Nephron progenitor cell (in vitro differentiated cells): ENCODE measurements around the gene PLA2G2F.

Source experiments
- DNase-seq: peaks from one replicate; pipeline ENCODE4 v3.0.0; 2021
- H3K27ac Mint-ChIP-seq: 2 replicates; pipeline ENCODE4 v1.8.0; 2021; ENCODE audit warnings: mild to moderate bottlenecking, moderate library complexity, mixed read lengths
- H3K27me3 Mint-ChIP-seq: 2 replicates; pipeline ENCODE4 v1.8.0; 2021; ENCODE audit warnings: mild to moderate bottlenecking, low read depth, mixed read lengths; ENCODE audit not compliant: poor library complexity
- H3K36me3 Mint-ChIP-seq: 2 replicates; pipeline ENCODE4 v1.8.0; 2021; ENCODE audit warnings: low read depth, mixed read lengths
- H3K4me1 Mint-ChIP-seq: 2 replicates; pipeline ENCODE4 v1.8.0; 2021; ENCODE audit warnings: mixed read lengths
- H3K4me3 Mint-ChIP-seq: 2 replicates; pipeline ENCODE4 v1.8.0; 2021; ENCODE audit warnings: mild to moderate bottlenecking, moderate library complexity, mixed read lengths
- H3K9me3 Mint-ChIP-seq: 2 replicates; pipeline ENCODE4 v1.8.0; 2021; ENCODE audit warnings: mild to moderate bottlenecking, moderate library complexity, mixed read lengths
- TF ChIP-seq, protein P1 (sequence below): fragments of 200-600 bp; sonication (generic); IDR thresholded peaks from 2 replicates; pipeline ENCODE4 v1.5.0; 2021; ENCODE audit warnings: antibody characterized with exemption

Gene PLA2G2F

DNA sequence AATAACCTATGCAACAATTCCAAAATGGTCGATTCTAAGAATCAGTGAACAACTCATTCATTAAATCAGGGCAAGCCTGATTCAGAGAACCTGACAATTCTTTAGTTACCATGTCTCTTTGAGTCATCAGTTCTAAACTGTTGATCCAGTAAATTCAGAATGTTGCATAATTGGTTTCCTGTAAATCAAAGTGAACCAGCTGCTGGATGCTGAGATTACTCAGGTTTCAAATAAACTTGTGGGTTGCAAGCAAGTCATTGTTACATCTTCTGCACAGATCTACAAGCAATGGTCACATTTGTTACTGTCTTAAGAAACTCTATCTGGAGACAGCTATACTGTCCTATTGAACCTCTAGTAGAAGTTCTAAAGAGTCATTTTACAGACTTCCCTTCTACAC is 36.2 kb upstream of the PLA2G2F start:
- Mint-ChIP-seq H3K4me3 (no peak overlapping the region), H3K36me3 (no peaks in the 10 kb centered on the region), H3K27ac (no peak overlapping the region), H3K27me3 (peaks cover 13% of the 10 kb centered on the region), H3K9me3 (peaks cover 8% of the 10 kb centered on the region), H3K4me1 (no peaks in the 10 kb centered on the region)
- no peak for DNase-seq
- TF ChIP-seq, protein P1, sequence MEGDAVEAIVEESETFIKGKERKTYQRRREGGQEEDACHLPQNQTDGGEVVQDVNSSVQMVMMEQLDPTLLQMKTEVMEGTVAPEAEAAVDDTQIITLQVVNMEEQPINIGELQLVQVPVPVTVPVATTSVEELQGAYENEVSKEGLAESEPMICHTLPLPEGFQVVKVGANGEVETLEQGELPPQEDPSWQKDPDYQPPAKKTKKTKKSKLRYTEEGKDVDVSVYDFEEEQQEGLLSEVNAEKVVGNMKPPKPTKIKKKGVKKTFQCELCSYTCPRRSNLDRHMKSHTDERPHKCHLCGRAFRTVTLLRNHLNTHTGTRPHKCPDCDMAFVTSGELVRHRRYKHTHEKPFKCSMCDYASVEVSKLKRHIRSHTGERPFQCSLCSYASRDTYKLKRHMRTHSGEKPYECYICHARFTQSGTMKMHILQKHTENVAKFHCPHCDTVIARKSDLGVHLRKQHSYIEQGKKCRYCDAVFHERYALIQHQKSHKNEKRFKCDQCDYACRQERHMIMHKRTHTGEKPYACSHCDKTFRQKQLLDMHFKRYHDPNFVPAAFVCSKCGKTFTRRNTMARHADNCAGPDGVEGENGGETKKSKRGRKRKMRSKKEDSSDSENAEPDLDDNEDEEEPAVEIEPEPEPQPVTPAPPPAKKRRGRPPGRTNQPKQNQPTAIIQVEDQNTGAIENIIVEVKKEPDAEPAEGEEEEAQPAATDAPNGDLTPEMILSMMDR = no peak

DNA sequence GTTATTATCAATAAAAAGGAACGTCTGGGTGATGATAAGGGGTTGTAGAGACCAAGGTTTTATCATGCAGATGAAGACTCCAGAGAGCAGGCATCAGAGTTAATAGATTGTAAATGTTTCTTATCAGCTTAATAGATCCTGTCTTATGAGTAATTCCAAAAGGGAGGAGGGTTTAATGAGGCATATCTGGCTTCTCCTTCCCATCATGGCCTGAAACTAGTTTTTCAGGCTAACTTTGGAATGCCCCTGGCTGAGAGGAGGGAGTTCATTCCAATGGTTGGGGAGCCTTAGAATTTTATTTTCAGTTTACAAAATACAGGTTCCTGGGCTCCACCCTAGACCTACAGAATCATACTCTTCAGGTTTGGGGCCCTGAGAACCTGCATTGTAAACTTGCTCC is 33.3 kb upstream of the PLA2G2F start:
- no peak overlapping the region for H3K4me3 Mint-ChIP-seq
- H3K36me3 Mint-ChIP-seq = no peaks in the 10 kb centered on the region
- H3K9me3 Mint-ChIP-seq = peaks cover 4% of the 10 kb centered on the region
- TF ChIP-seq, protein P1 = no peak
- DNase-seq = no peak
- peaks cover 13% of the 10 kb centered on the region for H3K27me3 Mint-ChIP-seq
- H3K27ac Mint-ChIP-seq = no peak overlapping the region
- no peaks in the 10 kb centered on the region for H3K4me1 Mint-ChIP-seq

DNA sequence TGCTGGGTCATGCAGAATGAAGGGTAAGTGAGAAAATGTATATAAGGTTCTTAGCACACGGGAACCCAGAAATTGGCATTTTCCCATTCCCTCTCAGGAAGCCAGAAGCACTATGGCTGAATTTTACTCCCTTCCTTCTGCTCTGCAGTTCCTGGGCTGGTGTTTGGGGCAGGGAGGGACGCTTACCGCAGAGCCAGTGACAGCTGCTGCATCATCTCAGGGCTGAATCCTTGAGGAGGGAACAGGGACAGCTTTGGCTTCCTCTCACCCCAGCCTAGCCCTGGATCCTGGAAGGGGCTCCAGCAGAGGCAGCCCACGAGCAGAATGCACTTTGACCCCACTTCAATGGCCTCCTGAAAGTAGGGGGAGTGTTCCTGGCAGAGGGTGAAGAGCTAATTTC is 31.8 kb upstream of the PLA2G2F start:
- no peaks in the 10 kb centered on the region for H3K4me1 Mint-ChIP-seq
- no peak overlapping the region for H3K4me3 Mint-ChIP-seq
- DNase-seq = no peak
- H3K27me3 Mint-ChIP-seq = peaks cover 13% of the 10 kb centered on the region
- TF ChIP-seq, protein P1 = no peak
- no peaks in the 10 kb centered on the region for H3K36me3 Mint-ChIP-seq
- no peak overlapping the region for H3K27ac Mint-ChIP-seq
- H3K9me3 Mint-ChIP-seq = peaks cover 4% of the 10 kb centered on the region

DNA sequence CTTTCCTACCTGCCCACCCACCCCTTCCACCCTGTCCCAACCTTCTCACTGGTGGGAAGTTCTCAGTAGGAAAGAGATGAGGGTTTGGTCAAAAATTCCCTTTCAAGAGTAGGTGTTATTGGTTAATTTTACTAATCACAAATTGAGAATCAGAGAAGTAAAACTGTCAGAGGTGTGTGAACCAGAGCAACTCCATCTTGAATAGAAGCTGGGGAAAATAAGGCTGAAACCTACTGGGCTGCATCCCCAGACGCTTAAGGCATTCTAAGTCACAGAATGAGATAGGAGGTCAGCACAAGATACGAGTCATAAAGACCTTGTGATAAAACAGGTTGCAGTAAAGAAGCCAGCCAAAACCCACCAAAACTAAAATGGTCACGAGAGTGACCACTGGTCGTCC is 31.3 kb upstream of the PLA2G2F start:
- no peaks in the 10 kb centered on the region for H3K4me1 Mint-ChIP-seq

DNA sequence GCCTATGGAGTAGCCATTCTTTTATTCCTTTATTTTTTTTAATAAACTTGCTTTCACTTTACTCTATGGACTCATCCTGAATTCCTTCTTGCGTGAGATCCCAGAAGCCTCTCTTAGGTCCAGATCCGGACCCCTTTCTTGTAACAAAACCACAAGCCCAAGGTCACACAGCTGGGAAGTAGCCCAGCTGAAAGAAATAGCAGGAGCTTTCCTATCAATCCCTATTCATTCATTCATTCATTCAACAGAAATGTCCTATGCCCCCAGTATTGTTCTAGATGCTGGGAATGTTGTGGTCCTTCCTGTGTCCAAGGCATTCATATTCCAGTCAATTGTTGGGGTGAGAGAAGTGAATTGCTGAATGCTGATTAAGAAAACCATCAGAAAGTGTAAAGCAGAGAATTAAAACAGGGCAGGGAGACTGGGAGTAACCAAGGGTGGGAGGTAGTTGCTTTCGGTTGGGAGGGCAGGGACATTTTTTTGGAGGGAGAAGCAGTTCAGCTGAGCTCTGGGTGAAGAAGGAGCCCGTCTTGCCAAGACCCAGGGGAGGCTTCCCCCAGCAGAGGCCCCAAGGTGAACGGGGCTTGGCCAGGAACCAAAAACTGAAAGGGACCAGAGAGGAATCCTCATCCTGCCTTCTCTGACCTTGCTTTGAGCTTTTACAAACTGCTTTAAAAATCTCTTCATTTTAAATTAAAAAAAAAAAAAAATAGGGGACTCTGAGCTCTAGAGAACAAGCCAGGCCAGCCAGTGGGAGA is 30.6 kb upstream of the PLA2G2F start:
- TF ChIP-seq, protein P1 = no peak
- no peaks in the 10 kb centered on the region for H3K36me3 Mint-ChIP-seq
- no peaks in the 10 kb centered on the region for H3K4me1 Mint-ChIP-seq
- no peak for DNase-seq
- peaks cover 12% of the 10 kb centered on the region for H3K27me3 Mint-ChIP-seq
- H3K4me3 Mint-ChIP-seq = no peak overlapping the region
- peaks cover 4% of the 10 kb centered on the region for H3K9me3 Mint-ChIP-seq
- no peak overlapping the region for H3K27ac Mint-ChIP-seq

More for the DNA sequence above, 31.3 kb upstream of the PLA2G2F start:
- Mint-ChIP-seq H3K27ac (no peak overlapping the region), H3K4me3 (no peak overlapping the region), H3K36me3 (no peaks in the 10 kb centered on the region), H3K9me3 (peaks cover 4% of the 10 kb centered on the region), H3K27me3 (peaks cover 13% of the 10 kb centered on the region)
- DNase-seq = no peak
- TF ChIP-seq, protein P1 = no peak
